Measurements from ENCODE around the gene MMAA.
A peak's percentile ranks its signal among the peaks of the same experiment; 100 is the strongest.
"Not testable (repeated sequence)": the region's sequence is repeated elsewhere in the genome, so short reads cannot be mapped to it uniquely, and the experiment has no call there.

The MMAA gene

DNA sequence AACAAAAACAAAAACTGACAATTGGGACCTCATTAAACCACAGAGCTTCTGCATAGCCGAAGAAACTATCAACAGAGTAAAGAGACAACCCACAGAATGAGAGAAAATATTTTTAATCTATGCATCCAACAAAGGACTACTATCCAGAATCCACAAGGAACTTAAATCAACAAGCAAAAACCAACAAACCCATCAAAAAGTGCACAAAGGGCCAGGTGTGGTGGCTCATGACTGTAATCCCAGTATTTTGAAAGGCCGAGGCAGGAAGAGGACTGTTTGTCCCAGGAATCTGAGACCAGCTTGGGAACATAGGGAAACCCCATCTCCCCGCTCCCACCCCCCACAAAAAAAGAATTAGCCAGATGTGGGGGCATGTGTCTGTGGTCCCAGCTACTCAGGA is 71.4 kb downstream of the MMAA start:
- H3K4me3 ChIP-seq (ENCODE audit: low read length) = no peak overlapping the region
- TF ChIP-seq, protein P1, sequence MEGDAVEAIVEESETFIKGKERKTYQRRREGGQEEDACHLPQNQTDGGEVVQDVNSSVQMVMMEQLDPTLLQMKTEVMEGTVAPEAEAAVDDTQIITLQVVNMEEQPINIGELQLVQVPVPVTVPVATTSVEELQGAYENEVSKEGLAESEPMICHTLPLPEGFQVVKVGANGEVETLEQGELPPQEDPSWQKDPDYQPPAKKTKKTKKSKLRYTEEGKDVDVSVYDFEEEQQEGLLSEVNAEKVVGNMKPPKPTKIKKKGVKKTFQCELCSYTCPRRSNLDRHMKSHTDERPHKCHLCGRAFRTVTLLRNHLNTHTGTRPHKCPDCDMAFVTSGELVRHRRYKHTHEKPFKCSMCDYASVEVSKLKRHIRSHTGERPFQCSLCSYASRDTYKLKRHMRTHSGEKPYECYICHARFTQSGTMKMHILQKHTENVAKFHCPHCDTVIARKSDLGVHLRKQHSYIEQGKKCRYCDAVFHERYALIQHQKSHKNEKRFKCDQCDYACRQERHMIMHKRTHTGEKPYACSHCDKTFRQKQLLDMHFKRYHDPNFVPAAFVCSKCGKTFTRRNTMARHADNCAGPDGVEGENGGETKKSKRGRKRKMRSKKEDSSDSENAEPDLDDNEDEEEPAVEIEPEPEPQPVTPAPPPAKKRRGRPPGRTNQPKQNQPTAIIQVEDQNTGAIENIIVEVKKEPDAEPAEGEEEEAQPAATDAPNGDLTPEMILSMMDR (conservative IDR thresholded peaks at IDR 0.05; ENCODE audit: low read length) = no peak
- no peak for DNase-seq (ENCODE audit: low read depth)

DNA sequence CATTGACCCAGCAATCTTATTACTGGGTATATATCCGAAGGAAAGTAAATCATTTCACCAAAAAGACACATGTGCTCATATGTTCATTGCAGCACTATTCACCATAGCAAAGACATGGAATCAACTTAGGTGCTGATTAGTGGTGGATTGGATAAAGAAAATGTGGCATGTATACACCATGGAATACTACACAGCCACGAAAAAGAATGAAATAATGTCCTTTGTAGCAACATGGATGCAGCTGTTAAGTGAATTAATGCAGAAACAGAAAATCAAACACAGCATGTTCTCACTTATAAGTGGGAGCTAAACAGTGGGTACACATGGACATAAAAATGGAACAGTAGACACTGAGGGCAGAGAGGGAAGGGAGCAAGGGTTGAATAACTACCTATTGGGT is 72.2 kb downstream of the MMAA start:
- not testable (repeated sequence) for H3K4me3 ChIP-seq (ENCODE audit: low read length); DNase-seq (ENCODE audit: low read depth)

DNA sequence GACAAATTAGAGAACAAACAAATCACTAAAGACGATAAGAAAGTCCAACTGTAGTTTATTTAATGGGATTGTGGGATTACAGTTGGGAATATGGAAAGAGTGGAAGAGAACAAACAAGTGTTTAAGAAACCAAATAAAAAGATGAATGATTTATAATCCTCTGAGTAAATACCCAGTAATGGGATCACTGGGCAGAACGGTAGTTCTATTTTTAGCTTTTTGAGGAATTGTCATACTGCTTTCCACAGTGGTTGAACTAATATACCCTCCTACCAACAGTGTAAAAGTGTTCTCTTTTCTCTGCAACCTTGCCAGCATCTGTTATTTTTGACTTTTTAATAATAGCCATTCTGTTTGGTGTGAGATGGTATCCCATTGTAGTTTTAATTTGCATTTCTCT is 75.7 kb downstream of the MMAA start:
- no peak overlapping the region for H3K4me3 ChIP-seq (ENCODE audit: low read length)
- TF ChIP-seq, protein P1 (conservative IDR thresholded peaks at IDR 0.05; ENCODE audit: low read length) = no peak
- peak; percentile 16 for DNase-seq (ENCODE audit: low read depth)

DNA sequence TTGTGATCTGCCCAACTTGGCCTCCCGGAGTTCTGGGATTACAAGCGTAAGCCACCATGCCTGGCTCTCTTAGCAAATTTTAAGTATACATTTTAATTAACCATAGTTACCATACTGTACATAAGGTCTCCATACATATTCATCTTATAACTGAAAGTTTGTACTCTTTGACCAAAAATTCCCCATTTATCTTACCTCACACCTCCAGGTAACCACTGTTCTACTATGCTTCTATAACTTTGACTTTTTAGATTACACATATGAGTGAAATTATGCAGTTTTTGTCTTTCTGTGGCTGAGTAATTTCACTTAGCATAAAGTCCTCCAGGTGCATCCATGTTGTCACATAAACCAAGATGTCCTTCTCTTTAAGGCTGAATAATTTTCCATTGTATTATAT is 78.1 kb downstream of the MMAA start:
- DNase-seq (ENCODE audit: low read depth) = no peak
- TF ChIP-seq, protein P1 (conservative IDR thresholded peaks at IDR 0.05; ENCODE audit: low read length) = no peak
- no peak overlapping the region for H3K4me3 ChIP-seq (ENCODE audit: low read length)

DNA sequence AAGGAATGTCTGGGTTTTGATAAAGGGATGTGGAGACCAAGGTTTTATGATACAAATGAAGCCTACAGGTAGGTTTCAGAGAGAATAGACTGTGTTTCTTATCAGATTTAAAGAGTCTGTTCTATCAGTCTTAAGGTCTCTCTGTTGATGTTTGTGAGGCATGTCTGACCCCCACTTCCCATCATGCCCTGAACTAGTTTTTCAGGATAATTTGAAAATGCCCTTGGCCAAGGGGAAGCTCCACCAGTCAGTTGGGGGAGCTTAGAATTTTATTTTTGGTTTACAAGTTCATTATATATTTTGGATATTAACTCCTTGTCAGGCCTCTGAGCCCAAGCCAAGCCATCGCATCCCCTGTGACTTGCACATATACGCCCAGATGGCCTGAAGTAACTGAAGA is 79.3 kb downstream of the MMAA start:
- DNase-seq (ENCODE audit: low read depth) = no peak

DNA sequence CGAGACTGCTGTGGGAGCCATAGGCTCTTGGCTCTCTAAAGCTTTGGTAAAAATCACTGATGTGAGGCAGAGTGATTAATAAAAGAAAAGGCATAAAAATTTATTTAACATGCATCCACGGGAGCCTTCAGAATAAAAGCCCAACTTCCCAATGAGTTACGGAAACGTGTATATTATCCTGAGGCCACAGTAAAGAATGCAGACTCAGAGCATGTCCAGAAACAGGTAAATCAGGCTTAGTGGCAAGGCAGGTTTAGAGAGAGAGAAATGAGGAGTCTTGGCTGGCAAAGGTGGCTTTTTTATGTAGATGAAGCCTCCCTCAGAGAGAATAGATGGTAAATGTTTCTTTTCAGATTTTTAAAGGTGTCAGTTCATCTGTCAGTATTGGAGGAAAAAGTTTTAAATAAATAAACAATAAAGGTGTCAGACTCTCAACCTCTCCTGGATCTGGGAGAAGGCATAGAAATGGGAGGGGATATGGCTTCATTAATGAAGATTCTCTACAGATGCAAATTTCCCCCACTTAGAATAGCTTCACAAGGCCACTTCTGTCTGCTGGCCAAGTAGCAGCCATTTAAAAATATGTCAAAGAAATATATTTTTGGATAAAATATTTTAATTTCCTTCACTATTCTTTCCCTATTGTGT is 84.8 kb downstream of the MMAA start:
- no peak overlapping the region for H3K4me3 ChIP-seq (ENCODE audit: low read length)
- DNase-seq (ENCODE audit: low read depth) = no peak
- TF ChIP-seq, protein P1 (conservative IDR thresholded peaks at IDR 0.05; ENCODE audit: low read length) = no peak

More for the DNA sequence above, 79.3 kb downstream of the MMAA start:
- TF ChIP-seq, protein P1 (conservative IDR thresholded peaks at IDR 0.05; ENCODE audit: low read length) = no peak
- H3K4me3 ChIP-seq (ENCODE audit: low read length) = no peak overlapping the region

DNA sequence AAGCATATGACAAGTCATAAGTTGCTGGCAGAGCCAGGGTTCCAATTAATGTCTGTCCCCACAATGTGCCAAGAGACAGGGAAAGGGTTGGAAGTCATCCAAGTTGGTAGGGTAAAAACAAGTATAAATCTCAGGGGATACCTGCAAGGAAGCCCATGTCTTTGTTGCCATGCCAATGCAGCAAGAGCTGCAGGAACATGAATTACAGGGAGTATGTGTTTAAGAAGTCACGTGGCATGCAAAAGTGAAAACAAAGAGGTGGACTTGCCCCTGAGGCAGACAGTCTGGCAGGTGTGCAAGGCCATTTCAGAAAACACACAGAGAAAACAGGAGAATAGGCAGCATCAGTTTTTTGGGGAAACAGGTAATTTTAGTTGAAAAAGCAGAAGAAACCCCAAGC is 90.2 kb downstream of the MMAA start:
- no peak for DNase-seq (ENCODE audit: low read depth)
- H3K4me3 ChIP-seq (ENCODE audit: low read length) = no peak overlapping the region

More for the DNA sequence above, 90.2 kb downstream of the MMAA start:
- TF ChIP-seq, protein P1 (conservative IDR thresholded peaks at IDR 0.05; ENCODE audit: low read length) = no peak

Measured in AG10803 (cell line).